Mesenteric fat pad (tissue), 1 donor: ENCODE results near the gene LYSMD3. TPM values are rescaled to one million over a fixed set of nuclear protein-coding genes. Genes with fewer than 3 reads are reported as not detected.

ENCODE experiments used
- DNase-seq: peaks from one replicate; pipeline ENCODE4 v3.0.0-alpha.2; 2020; ENCODE audit warnings: low spot score
- total RNA-seq: library from RNA; stranded (reverse); fragmentation: NEBNext Ultra II Directional; extraction: Animal tissue kit (Norgen Biotek cat#: 25700); gene quantifications from one replicate; pipeline ENCODE4 v1.2.1, GENCODE V29; 2021
- donor health status: DM: yes; HTN: yes; CAD: no.

The LYSMD3 gene
- total RNA-seq, 1 donor from 2014 or later: 20.1 TPM

GRCh38 chr5:90483206-90483605 is 46.2 kb downstream of the LYSMD3 start:
- DNase-seq: no peak

DNA sequence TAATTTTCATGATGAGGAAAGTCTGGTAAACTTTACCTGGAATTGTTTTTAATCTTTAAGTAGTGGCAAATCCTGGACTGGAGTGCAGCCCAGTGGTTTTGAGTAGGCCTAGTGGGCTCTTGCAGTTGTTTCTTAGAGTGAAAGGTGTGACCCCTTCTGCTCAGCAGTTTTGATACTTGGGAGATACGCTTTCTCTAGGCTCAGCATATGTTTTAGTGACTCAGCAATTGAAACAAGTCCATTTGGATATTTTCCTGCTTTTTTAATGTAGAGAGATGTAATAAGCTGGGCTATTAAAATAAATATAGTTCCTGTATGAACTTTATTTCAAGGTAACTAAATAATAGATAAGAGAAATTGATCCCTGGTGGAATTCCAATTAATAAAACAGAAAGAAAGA is 48.7 kb downstream of the LYSMD3 start:
- no peak for DNase-seq

DNA sequence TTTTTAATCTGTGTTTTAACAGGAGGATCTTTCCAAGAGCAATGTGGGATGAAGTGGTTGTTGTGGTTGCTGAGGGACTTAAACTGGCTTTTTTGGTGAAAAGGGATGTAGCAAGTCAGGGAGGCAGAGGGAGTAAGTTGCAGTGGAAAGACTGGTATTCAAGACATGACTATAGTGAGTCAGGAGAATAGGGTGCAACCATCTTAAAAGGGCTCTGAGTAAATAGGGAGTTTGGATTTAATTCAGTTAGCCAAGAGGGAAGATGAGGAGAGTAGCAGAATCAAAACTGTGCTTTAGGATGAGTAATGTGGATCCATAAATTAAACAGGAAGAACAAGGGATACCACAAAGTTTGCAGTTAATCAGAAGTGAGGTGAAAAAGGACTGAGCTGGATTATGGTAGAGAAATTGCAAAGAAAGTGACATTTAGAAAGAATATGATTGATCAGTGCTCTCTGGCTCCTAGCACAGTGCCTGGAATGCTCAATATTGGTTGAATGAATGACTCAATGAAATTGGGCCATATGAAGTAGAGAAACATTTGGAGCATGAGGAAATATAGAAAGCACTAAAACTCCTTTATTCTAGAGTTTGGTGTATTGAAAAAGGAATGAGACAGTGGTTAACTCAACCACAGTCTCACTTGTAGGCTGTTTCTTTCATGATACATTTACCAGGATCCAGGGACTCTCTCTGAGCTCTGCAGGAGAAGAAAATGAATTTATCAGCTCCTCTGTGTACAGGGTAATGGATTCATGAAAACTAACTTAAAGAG is 49.6 kb downstream of the LYSMD3 start:
- DNase-seq: no peak

DNA sequence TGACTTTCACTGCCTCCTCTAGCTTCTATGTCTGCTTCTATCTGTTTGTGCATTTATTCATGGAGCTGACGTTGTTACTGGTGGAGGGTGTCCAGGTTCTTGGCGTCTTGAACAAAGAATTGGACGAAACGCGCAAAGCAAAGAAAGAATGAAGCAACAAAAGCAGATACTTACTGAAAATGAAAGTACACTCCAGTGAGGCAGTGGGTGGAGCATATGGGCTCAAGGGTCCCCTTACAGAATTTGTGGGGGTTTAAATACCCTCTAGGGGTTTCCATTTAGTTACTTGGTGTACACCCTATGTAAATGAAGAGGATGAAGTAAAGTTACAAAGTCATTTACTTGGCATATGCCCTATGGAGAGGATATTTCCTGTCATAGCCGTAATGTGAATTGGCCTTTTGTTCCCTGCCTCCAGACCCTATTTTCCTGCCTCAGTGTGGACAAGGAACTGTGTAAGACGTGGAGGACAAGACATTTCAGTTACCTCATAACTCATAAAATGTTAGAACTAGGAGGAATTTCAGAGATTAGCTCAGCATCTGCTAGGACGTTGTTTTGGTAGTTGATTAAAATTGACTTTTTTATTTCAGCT is 51.7 kb downstream of the LYSMD3 start:
- no peak for DNase-seq

GRCh38 chr5:90477073-90477472 is 52.3 kb downstream of the LYSMD3 start:
- DNase-seq: no peak

- no peak for DNase-seq
These were observed 53.0 kb downstream of the LYSMD3 start for GRCh38 chr5:90476391-90476790.

DNA sequence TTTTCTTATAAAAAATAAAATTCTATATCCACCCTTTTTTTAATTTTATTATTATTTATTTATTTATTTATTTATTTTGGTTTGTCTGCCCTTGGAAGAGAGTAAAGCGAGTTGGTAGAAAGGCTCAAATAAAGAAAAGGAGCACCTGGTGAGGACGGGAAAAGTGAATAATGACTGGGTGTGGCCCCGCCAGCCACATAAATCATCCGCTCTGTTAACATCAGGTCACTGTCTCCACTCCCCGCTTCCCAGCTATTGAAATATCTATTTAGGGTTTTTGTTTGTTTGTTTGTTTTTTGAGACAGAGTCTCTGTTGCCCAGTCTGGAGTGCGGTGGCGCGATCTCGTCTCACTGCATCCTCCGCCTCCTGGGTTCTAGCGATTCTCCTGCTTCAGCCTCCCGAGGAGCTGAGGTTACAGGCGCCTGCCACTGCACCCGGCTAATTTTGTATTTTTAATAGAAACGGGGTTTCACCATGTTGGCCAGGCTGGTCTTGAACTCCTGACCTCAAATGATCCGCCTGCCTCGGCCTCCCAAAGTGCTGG is 53.9 kb downstream of the LYSMD3 start:
- DNase-seq: no peak

DNA sequence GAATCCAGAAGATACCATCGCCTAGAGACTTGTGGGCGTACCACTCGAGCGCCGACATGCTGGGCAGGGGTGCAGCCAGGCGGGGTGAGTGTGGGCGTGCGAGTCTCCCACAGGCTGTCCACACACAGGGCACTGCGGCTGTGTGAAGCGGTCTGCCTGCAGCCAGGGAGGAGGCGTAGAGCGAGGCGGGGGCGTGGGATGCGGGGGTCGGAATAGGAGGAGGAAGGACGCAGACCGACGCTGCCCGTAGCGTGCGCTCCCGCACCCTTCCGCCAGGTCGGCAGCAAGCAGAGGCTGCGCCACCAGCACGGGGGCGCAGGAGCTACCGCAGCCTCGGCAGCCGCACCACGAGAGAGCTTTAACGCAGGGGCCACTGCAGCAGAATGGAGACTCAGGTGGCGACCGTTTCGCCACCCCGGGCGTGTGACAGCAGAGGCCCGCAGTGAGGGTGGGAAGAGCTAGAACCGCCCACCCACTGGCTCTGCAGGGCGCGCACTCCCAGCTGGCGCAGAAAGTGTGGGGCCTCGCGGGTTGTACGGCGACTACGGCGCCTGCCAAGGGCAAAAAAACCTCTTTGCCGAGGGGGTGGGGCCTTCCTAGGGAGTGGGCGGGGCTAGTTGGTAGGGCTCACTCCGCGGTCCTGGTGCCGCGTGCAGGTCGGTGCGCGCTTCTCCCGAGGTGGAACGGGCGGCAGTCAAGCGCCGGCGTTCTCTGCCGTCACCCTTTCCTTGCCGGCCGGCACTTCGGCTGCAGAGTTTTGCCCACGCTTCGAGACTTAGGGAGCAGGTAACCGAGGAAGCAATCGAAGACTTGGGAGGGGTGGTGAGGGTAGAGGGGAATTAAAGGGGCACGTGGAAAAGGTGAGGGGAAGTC is 54.9 kb downstream of the LYSMD3 start, which contains the start of the genes MBLAC2 and POLR3G:
Gene MBLAC2 (minus strand): TSS at position 537 of the 873 bp plus-strand sequence. CDS start 479 bp downstream, at position 58.
Gene POLR3G (plus strand): TSS at position 630 of the 873 bp plus-strand sequence. CDS start 10,704 bp downstream, outside the sequence.
- peak; percentile 95 for DNase-seq

DNA sequence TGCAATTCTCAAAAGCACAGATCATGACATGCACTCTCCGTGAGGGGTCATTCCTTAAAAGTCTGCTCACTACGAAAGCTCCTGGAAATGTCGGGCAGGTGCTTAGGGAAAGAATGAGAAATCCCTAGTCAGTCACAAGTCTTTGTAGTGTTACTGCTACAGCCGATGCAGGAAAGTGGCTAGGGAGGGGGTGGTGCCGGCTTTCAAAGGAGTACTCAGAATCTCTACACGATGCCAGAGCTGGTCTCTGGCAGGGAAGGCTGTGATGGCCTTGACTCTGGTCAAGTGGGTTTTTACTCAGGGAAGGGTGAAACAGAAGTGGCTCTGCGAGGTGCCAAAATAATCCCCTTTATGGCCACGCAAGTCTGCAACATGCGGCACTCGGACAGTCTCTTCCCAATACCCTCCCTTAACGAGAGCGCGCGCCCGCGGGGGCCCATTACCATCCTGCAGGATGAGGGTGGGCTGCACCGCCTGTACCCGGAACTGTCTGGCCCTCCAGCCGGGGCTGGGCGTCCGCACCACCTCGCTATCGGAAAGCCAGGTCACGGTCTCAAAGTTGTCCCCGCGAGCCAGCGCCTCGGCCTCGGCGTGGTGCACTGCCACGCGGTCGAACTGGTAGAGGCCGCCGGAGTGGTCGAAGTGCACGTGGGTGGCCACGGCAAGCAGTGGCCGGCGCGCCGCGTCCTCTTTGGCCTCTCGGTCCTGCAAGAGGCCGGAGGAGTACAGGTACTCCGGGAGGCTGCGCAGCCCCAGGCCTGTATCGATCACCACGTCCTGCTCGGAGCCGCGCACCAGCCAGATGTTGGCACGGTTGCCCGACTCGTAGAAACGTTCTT is 55.8 kb downstream of the LYSMD3 start:
- no peak for DNase-seq

DNA sequence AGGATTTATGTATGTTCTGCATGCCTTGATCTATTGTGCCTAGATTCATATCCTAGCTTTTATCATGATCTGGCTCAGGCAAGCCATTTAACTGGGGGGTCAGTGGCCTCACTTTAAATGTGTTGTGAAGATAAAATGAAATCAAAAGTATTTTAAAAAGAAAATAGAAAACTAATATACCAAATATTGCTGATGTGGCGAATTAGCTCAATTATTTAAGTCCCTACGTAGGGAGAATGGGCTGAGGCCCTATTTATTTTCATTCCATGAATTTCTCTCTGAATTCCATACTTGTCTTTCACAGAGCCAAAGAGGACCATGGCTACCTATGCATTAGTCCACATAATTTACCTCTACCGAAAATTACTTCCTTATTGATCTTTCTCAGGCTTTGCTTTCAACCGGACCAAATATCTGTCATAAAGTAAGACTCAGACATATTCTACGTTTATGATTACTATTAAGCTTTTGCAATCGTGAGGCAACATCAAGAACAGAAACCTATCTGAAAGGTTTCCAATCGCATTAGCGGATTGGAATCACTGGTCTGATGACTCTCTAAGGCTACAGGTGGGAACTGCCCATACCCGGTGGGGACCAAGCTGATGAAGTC is 56.5 kb downstream of the LYSMD3 start:
- DNase-seq: no peak

Other genes with a start within 250 kb of the LYSMD3 start
- gene CETN3, start 119.8 kb downstream of the LYSMD3 start, total RNA-seq: 9.8 TPM
- gene MBLAC2, start 54.8 kb downstream of the LYSMD3 start, total RNA-seq: 3.7 TPM
- 1.7 TPM for gene POLR3G, start 54.7 kb downstream of the LYSMD3 start, total RNA-seq
- 0.16 TPM for gene ADGRV1, start 29.2 kb upstream of the LYSMD3 start, total RNA-seq